Effector memory CD8-positive, alpha-beta T cell (primary cell): ENCODE results near the gene SEZ6.

Source experiments
- ATAC-seq: fragments of 150-1000 bp; cut with Tn5 transposase; replicated peaks from 2 replicates; pipeline ENCODE4 v1.10.0; 2021; ENCODE audit warnings: mild to moderate bottlenecking, moderate library complexity
- DNase-seq, 3 experiments: peaks; one replicate each; pipeline ENCODE4 v3.0.0; 2021
- H3K27ac Mint-ChIP-seq, 2 donors: one replicate each; pipeline ENCODE4 v1.8.0; 2022; ENCODE audit warnings: mild to moderate bottlenecking in 2 of 2, mixed read lengths in 2 of 2, moderate library complexity in 2 of 2
- H3K27me3 Mint-ChIP-seq, 2 donors: one replicate each; pipeline ENCODE4 v1.8.0; 2022; ENCODE audit warnings: mixed read lengths in 2 of 2
- H3K36me3 Mint-ChIP-seq: one replicate; pipeline ENCODE4 v1.8.0; 2022; ENCODE audit warnings: mild to moderate bottlenecking, moderate library complexity, mixed read lengths; ENCODE audit not compliant: insufficient read depth
- H3K4me1 Mint-ChIP-seq, 2 donors: one replicate each; pipeline ENCODE4 v1.8.0; 2022; ENCODE audit warnings: low read depth in 2 of 2, mixed read lengths in 2 of 2
- H3K4me3 Mint-ChIP-seq, 2 donors: one replicate each; pipeline ENCODE4 v1.8.0; 2022; ENCODE audit warnings: mild to moderate bottlenecking in 2 of 2, mixed read lengths in 2 of 2, moderate library complexity in 2 of 2
- H3K9me3 Mint-ChIP-seq, 2 donors: one replicate each; pipeline ENCODE4 v1.8.0; 2022; ENCODE audit warnings: mixed read lengths in 2 of 2

The SEZ6 gene

DNA sequence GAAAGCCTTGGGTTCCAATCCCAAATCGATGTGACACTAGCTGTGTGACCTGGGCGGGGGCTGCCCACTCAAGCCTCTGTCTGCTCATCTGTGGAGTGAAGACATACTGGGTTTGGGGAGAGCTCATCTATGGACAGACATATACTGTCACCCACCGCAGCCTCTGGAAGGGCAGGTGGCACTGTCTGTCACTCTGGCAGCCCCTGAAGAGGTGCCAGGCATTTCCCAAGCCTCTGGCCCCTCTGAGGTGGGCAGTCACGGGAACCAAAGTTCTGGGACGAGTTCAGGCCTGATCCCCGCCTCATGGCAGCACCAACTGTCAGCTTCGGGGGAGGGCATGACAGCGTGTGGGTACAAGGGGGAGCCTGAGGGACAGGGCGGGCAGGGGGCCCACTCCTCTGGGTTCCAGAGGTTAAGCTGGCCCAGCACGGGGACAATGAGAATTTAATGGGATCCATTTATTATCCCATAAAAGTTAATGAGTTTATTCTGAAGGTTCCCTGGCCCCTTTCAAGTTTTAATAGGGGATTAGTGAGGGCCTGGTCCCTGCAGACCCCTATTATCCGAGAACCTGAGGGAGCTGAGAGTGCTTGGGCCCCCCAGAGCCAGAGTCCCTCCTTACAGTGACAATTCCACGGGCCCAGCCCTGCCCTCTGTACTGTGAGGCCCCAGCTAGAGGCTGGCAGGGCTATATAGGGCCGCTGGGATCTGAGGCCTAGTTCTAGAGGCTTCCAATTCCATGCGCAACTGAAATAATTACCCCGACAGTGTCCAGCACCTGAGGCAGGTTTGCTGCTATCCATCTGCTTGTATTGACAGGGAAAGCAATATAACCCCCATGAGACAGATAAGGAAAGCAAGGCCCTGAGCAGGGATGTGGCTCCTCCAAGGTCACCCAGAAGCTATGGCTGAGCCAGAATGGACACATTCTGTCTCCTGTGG, 18.8 kb downstream of the SEZ6 start:
- Mint-ChIP-seq H3K27me3 (no peaks in the 10 kb centered on the region), H3K36me3 (peaks cover 3% of the 10 kb centered on the region), H3K4me3 (no peak overlapping the region), H3K9me3 (no peaks in the 10 kb centered on the region), H3K27ac (peak overlapping the region; percentile 56 to 66), H3K4me1 (peaks cover 14 to 16% of the 10 kb centered on the region in 2 donors)
- no peak for ATAC-seq
- DNase-seq: no peak

DNA sequence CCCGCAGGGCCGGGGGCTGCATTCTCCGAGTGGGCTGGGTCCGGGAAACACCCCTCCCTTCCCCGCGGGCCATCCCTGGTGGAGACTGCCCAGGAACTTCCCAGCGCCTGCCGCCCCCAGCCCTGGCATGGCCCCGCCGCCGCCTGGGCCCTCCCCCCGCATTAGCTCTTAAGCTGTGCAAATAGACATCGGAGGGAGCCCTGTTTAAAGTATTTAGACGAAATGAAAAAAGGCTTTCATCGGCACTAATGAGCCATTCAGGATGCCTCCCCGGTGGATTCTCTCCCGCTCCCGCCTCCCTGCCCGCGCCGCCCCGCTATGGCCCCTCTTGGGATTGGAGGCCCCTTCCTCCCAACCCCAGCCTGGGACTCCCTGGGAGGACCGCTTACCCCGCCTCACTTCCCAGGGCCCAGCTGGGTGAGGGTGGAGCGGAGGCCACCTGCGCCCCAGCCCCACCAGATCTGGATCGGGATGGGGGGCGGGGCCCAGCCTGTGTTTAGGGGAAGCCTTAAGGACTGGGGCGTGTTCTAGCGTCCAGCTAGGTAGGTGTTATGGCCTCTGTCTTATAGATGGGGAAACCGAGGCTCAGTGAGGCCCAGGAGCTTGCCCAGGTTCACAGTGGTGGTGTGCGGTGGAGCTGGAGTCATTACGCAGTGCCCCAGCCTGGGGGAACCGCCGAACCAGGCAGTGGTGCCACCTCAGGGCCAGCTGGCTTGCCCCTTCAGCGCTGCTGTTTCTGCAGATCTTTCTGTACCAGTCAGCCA, 19.7 kb downstream of the SEZ6 start:
- Mint-ChIP-seq H3K27me3 (no peaks in the 10 kb centered on the region), H3K9me3 (no peaks in the 10 kb centered on the region), H3K27ac (peak overlapping the region in 1 of 2 donors; percentile 66), H3K36me3 (peaks cover 3% of the 10 kb centered on the region), H3K4me3 (no peak overlapping the region), H3K4me1 (peaks cover 16 to 17% of the 10 kb centered on the region in 2 donors)
- ATAC-seq (no peak), DNase-seq (no peak)

- H3K27me3 Mint-ChIP-seq: no peaks in the 10 kb centered on the region
- no peak for DNase-seq
- no peak for ATAC-seq
- peaks cover 5% of the 10 kb centered on the region for H3K36me3 Mint-ChIP-seq
- no peak overlapping the region for H3K4me3 Mint-ChIP-seq
- peaks cover 16 to 17% of the 10 kb centered on the region in 2 donors for H3K4me1 Mint-ChIP-seq
- peak overlapping the region; percentile 97 to 100 for H3K27ac Mint-ChIP-seq
- no peaks in the 10 kb centered on the region for H3K9me3 Mint-ChIP-seq
These were observed 22.3 kb downstream of the SEZ6 start for GRCh38 chr17:28983286-28984230.

GRCh38 chr17:28982131-28982793, 23.6 kb downstream of the SEZ6 start:
- peaks cover 5% of the 10 kb centered on the region for H3K36me3 Mint-ChIP-seq
- H3K4me1 Mint-ChIP-seq: peaks cover 16 to 17% of the 10 kb centered on the region in 2 donors
- ATAC-seq (peak; percentile 91), DNase-seq (peak; percentile 60 to 65 (median 65))
- H3K4me3 Mint-ChIP-seq: peak overlapping the region; percentile 70 to 72
- peaks cover 0 to 6% of the 10 kb centered on the region in 2 donors for H3K27me3 Mint-ChIP-seq
- H3K27ac Mint-ChIP-seq: peak overlapping the region; percentile 97 to 100
- H3K9me3 Mint-ChIP-seq: no peaks in the 10 kb centered on the region

DNA sequence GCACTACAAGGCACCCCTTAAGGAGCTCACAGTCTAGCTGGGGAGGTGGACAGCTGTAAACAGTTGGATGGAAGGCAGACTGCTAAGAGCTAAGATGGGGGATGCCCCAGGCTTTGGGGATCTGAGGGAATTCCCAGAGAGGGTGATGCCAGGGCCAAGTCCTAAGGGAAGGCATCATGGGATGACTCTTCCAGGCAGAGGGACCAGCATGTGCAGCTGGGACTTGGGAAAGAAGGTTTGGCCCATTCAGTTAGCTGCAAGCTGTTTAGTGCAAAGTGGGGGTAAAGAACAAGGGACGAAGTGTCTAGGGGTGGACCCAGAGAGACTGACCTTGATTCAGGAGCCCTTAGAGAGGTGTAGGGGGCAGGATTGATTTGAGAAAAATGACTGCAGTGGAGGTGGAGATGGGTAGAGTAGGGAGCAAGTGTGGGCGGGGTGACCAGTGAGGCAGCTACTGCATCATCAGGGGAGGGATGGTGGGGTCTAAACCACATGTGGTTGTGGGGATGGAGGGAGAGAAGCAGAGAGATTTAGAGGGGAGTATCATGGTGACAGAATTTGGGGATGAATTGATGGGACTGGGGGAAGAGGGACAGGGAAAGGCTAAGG, 27.4 kb downstream of the SEZ6 start:
- H3K4me1 Mint-ChIP-seq: peaks cover 15 to 16% of the 10 kb centered on the region in 2 donors
- H3K27me3 Mint-ChIP-seq: peaks cover 0 to 15% of the 10 kb centered on the region in 2 donors
- no peak for DNase-seq
- H3K27ac Mint-ChIP-seq: peak overlapping the region; percentile 76 to 100
- no peak for ATAC-seq
- H3K36me3 Mint-ChIP-seq: peaks cover 5% of the 10 kb centered on the region
- H3K9me3 Mint-ChIP-seq: no peaks in the 10 kb centered on the region
- no peak overlapping the region for H3K4me3 Mint-ChIP-seq

DNA sequence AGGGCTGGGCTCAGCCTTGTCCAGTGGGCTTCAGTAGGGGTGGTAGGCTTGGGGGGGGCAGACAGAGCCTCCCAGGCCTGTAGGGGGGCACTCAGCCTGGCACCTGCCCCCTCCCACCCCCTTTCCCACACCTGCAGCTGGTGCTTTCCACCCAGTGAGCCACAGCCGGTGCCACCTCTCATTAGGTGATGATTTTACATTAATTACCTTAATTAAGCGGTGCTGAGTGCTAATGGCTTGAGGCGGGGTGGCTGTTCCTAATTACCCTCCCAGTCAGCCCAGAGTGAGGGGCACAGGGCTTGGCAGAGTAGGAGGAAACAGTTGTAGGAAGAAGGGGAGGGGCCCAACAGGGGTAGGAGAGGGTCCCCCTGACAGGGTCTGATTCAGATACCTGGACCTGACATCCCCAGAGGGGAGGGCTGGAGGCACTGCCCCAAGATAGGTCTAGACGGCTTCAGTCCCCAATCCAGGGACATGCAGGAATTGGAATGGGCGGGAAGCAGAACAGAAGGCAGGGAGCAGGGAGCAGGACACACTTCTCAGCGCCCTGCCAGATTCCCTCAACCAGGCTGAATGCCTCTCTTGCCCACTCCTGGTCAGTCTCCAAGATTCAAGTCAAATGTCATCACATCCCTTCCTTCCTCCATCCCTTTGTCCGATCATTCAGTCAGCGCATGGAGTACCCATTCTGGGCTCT, 28.0 kb downstream of the SEZ6 start:
- H3K27me3 Mint-ChIP-seq: peaks cover 0 to 17% of the 10 kb centered on the region in 2 donors
- H3K27ac Mint-ChIP-seq: peak overlapping the region; percentile 76 to 100
- DNase-seq (no peak), ATAC-seq (no peak)
- peaks cover 5% of the 10 kb centered on the region for H3K36me3 Mint-ChIP-seq
- peaks cover 9% of the 10 kb centered on the region in 2 donors for H3K4me1 Mint-ChIP-seq
- no peaks in the 10 kb centered on the region for H3K9me3 Mint-ChIP-seq
- no peak overlapping the region for H3K4me3 Mint-ChIP-seq

GRCh38 chr17:28975646-28976045, 30.2 kb downstream of the SEZ6 start:
- H3K27me3 Mint-ChIP-seq: peaks cover 8 to 26% of the 10 kb centered on the region in 2 donors
- H3K36me3 Mint-ChIP-seq: peaks cover 3% of the 10 kb centered on the region
- DNase-seq (no peak), ATAC-seq (no peak)
- no peak overlapping the region for H3K4me3 Mint-ChIP-seq
- no peak overlapping the region for H3K27ac Mint-ChIP-seq
- H3K9me3 Mint-ChIP-seq: no peaks in the 10 kb centered on the region
- H3K4me1 Mint-ChIP-seq: no peaks in the 10 kb centered on the region

GRCh38 chr17:28975031-28975430, 30.8 kb downstream of the SEZ6 start:
- no peaks in the 10 kb centered on the region for H3K4me1 Mint-ChIP-seq
- no peak overlapping the region for H3K4me3 Mint-ChIP-seq
- ATAC-seq (no peak), DNase-seq (no peak)
- H3K9me3 Mint-ChIP-seq: no peaks in the 10 kb centered on the region
- H3K27me3 Mint-ChIP-seq: peaks cover 14 to 26% of the 10 kb centered on the region in 2 donors
- H3K27ac Mint-ChIP-seq: no peak overlapping the region
- H3K36me3 Mint-ChIP-seq: peaks cover 3% of the 10 kb centered on the region

DNA sequence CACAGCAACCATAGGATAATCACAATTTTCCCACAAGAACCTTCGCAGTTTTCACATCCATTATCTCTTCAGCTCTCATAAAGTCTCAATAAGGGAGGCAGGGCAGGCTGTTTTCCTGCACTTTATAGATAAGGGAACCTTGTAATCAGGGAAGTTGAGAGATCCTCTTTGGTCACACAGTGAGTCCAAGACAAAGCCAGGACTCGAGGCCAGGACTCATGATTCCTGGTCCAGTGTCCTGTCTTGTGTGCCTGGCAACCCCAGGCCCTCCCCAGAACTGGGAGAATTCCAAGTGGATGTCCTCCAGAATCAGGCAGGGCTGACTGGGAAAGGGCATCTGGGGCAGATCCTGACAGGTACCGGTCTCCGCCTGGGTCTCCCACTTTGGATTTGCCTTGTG, 31.4 kb downstream of the SEZ6 start:
- no peak for DNase-seq
- Mint-ChIP-seq H3K9me3 (no peaks in the 10 kb centered on the region), H3K4me1 (no peaks in the 10 kb centered on the region), H3K27me3 (peaks cover 14 to 26% of the 10 kb centered on the region in 2 donors), H3K27ac (no peak overlapping the region), H3K4me3 (no peak overlapping the region), H3K36me3 (no peaks in the 10 kb centered on the region)
- ATAC-seq: no peak

DNA sequence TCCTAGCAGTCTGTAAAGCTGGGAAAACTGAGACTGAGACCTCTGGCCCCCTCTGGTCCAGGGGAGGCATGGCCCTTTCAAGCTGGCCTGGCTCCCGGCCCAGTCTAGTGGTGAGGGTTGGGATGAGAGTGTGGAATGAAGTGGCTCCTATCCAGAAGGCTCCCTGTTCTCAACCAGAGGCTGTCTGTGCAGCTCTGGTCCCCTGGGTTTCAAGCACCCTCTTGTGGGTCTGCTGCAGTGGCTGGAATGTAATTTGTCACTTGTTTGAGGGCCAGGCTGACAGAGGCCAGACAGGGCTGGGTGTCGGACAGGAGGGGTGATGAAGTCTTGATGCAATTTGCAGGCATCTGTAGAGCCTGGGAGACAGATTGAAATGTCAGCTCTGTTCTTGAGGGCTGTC, 32.4 kb downstream of the SEZ6 start:
- no peak overlapping the region for H3K4me3 Mint-ChIP-seq

GRCh38 chr17:28972437-28972836, 33.4 kb downstream of the SEZ6 start:
- Mint-ChIP-seq H3K36me3 (no peaks in the 10 kb centered on the region), H3K27ac (no peak overlapping the region), H3K4me1 (no peaks in the 10 kb centered on the region), H3K4me3 (no peak overlapping the region), H3K9me3 (no peaks in the 10 kb centered on the region), H3K27me3 (peaks cover 14 to 31% of the 10 kb centered on the region in 2 donors)
- DNase-seq: no peak
- ATAC-seq: no peak

More for the DNA sequence above, 32.4 kb downstream of the SEZ6 start:
- Mint-ChIP-seq H3K27ac (no peak overlapping the region), H3K4me1 (no peaks in the 10 kb centered on the region), H3K36me3 (no peaks in the 10 kb centered on the region), H3K9me3 (no peaks in the 10 kb centered on the region), H3K27me3 (peaks cover 14 to 35% of the 10 kb centered on the region in 2 donors)
- ATAC-seq (no peak), DNase-seq (no peak)

GRCh38 chr17:28970879-28971278, 35.0 kb downstream of the SEZ6 start:
- no peaks in the 10 kb centered on the region for H3K36me3 Mint-ChIP-seq
- no peak overlapping the region for H3K4me3 Mint-ChIP-seq
- no peaks in the 10 kb centered on the region for H3K4me1 Mint-ChIP-seq
- ATAC-seq (no peak), DNase-seq (no peak)
- peak overlapping the region in 1 of 2 donors; percentile 18 for H3K27ac Mint-ChIP-seq
- H3K9me3 Mint-ChIP-seq: no peaks in the 10 kb centered on the region
- H3K27me3 Mint-ChIP-seq: peaks cover 14 to 21% of the 10 kb centered on the region in 2 donors
